Activated CD4-positive, CD25-positive, alpha-beta regulatory T cell treated with anti-CD3 and anti-CD28 coated beads, Interleukin-2, amount 50 U/mL, for 16 hours (primary cell): ENCODE data around the gene CDKL2.
A peak's percentile ranks its signal among the peaks of the same experiment; 100 is the strongest.
"Not testable (repeated sequence)": the region's sequence is repeated elsewhere in the genome, so short reads cannot be mapped to it uniquely, and the experiment has no call there.

ENCODE experiments used
- DNase-seq: peaks from one replicate; pipeline ENCODE4 v3.0.0-alpha.2; 2020; ENCODE audit warnings: low read depth, low spot score

The CDKL2 gene

DNA sequence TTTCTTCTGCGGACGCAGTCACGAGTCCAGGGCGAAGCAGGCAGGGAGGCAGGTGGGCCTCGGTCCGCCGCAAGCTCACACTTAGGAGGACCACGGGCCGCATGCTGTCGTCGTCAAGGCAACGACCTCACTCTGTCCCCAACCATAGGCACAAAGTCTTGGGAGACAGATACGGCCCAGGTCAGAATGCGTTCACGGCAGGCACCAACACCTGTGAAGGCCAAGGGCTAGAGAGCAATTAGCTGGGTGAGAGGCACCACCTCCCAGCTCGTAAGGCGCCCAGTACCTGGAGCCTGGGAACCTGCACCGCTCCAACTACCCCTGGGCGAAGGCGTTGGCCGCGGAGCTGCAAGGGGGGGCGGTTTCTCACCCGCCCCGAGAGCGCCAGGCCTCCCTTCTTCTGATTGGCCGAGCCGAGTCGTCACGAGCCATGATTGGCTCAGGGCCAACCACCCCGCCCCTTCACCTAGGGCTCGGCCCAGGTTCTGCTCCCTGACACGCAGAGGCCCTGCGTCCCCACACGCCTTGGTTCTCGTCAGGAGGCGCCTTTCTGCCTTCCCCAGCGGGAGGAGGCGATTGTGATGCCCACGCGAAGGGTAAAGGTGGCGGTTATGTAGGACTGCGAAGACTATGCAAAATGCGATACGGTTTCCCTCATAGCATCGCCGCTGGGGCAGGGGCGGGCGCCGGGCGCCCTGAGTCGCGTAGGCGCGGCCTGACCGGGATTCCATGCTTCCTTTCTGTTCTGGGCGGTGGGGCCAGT is at the start of gene CDKL2:
Gene CDKL2, minus strand, starts transcription at position 355 of the 763 bp plus-strand sequence. CDS start 4,540 bp downstream, outside the sequence.
- DNase-seq = peak; percentile 85

DNA sequence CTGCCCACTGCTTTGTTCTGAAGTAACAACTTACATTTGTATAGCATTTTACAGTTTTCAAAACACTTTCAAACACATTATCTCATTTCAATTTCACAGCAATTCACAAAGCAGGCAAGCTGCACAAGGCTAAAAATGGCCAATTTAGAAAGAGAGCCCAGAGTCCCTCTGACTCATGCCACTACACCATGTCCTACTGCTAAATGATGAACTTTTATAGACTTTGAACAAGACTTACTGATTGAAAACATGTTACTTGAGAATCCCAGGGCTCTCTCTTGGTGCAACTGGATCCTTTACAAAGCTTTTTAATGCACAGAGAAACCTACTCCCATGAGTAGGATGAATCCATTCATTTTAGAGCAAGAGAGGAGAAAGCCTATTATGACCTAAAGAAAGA is 48.6 kb upstream of the CDKL2 start:
- no peak for DNase-seq

DNA sequence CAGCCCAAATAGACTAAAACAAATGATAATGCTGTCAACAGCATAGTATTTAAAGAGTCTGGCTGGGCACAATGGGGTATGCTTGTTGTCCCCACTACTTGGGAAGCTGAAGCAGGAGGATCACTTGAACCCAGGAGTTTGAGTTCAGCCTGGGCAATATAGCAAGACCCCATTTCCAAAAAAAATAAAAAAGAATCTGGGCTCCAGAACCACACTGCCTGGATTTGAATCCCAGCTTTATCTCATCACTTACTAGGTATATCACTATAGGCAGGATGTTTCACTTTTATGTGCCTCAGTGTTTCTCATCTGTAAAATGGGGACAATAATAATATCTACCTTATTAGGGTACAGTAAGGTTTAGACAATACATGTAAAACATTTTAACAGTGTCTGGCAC is 48.1 kb upstream of the CDKL2 start:
- no peak for DNase-seq

DNA sequence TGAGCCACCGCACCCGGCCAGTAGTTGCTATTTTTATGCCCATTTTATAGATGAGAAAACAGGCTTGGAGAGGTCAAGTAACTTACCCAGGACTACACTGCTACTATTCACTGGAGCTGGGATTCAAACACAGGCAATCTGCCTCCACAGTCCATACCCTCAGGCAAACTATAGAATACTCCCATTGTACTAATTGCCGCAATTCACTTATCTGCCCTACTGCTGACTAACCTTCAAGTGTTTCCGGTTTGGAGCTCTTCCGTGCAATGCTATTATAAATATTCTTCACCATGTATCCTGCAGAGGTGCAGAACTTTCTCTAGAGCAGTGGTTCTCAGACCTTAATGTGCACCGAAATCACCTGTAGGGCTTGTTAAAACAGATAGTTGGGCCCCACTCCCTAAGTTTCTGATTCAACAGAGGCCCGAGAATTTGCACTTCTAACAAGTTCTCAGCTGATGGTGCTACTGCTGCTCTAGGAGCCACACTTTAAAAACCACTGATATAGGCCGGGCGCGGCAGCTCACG is 44.7 kb upstream of the CDKL2 start:
- no peak for DNase-seq

DNA sequence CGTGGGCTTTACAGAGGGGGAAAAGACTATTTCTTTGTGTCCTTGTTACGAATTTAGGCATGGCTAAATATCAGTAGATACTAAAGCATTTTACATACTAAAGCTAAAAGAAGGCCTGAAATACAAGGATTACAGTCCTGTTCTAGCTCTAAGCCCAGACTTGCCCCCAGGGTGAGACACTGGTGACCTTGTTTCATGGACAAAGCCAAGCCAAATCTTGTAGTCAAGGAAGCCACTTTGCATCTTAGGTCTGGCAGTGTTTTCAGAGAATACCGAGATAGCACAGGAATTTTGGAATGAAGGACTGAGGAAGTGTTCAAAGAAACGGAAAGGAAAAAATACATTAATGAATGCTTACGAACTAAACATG is 43.6 kb upstream of the CDKL2 start:
- DNase-seq = no peak

DNA sequence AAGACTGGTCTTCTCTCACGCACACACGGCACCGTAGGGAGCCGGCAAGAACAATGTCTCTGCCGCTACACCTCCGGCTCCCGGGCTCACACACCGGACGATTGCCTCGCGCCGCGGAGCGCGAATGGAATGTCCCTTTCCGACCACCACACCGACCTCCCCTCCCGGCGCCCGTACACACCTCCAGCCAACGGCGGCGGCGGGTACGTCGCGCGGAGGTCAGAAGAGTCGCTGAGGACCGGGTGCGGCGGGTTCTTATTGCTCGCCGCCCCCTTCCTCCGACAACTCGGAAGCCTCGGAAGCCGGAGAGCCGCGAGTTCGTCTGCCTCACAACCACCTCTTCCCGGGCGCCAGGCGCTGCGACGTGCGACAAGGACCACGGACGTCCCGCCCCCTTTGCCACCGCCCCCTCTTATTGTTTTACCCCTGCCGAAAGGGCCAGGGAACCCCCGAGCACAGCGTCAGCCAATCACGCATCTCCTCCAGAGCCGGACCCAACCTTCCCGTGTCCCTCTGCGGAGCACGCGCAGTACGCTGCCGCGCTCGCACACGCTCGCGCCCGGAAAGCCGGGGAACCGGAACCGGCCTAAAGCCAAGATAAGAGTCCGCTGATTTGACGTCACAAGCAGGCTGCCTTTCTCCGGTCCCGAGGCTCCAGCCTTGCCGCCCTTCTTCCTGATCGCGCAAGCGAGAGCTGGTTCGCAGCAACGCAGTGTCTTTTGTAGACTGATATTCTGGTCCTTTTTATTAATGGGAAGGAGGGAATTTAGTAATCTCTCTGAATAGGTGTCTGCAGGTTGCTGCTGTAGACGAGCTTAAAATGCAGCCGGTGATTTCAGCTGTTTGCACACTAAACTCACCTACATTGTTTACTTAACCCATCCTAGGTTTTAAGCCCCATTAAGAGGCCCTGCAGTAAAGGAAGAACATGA is 43.0 kb upstream of the CDKL2 start, which contains the start of gene G3BP2:
Gene G3BP2, minus strand, starts transcription at position 385 of the 932 bp plus-strand sequence. CDS start 11,386 bp downstream, outside the sequence.
- DNase-seq = peak; percentile 95

DNA sequence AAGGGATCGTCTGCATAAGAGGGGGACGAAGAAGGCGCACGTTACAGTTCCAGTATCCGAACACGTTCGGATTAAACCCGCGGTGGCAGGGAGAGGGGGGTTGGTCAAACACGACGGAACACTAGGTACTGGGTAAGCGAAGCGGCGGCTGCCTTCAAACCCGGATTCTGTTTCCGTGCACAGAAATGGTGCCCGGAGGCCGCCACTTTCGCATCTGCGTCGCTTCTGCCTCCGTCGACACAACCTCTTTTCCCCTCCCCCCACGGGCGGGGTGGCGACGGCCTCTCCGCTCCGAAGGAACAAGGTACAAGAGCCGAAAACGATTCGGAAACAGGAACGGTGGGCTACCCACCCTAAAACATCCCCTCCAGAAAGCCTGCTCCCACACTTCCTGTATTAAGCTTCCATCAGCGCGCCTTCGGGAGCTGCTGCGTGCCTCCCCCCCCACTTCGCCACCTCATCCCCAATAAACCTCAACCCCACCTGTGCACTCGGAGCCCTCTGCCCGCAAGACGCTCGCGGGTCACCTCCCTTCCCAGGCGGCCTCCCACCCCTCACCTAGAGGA is 42.2 kb upstream of the CDKL2 start:
- DNase-seq = peak; percentile 62

DNA sequence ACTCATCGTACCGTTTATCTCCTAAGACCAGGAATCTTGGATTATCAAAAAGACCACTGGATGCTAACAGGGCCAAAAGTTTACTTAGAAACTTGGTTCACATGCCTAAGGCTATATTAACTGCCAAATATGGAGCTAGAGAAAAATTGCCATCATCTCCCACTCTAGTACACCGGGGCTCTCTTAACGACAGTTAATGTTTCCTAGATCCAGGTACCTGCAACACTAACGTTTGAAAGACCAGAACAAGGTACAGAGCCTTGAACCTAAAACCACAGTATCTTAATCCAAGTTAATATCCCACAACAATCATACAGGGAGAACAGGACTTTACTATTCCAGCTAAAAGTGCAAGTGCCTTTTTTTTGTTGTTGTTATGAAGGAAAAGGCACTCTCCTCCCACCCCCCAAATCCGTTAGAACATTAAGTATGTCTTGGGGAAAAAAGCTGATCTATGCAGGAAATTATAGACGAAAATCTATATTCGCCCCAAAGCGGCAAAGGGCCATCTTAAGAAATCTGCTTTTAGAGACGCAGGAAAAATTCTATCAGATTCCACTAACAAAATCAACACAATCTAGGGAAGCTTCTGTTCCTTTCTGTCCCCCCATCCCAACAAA is 41.6 kb upstream of the CDKL2 start:
- DNase-seq = no peak

DNA sequence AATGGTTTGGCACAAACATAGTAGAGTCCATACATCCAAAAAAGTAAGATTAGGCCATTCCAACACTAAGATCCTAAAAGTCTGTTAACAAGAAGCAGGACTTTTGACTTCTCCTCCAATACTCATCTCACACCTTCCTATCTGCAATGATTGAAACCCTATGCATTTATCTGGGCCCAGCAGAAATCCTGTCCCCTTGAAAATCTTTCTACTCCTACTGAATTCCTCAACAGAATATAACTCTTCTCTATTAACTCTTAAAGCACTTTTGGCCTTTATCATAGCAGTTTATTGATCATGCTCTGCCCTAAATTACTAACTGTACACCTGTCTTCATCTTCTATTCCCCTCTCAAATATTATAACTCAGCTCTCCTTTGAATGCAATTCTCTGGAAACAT is 38.3 kb upstream of the CDKL2 start:
- no peak for DNase-seq

DNA sequence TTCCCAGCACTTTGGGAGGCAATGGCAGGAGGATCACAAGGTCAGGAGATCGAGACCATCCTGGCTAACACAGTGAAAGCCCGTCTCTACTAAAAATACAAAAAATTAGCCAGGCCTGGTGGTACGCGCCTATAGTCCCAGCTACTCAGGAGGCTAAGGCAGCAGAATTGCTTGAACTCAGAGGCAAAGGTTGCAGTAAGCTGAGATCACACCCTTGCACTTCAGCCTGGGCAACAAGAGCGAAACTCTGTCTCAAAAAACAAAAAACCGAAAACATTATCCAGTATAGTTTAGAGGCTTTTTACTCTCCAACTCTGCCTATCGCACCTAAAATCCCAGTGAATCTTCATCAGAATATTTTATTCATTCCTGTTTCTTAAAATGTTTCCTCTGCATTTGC is 37.3 kb upstream of the CDKL2 start:
- not testable (repeated sequence) for DNase-seq

DNA sequence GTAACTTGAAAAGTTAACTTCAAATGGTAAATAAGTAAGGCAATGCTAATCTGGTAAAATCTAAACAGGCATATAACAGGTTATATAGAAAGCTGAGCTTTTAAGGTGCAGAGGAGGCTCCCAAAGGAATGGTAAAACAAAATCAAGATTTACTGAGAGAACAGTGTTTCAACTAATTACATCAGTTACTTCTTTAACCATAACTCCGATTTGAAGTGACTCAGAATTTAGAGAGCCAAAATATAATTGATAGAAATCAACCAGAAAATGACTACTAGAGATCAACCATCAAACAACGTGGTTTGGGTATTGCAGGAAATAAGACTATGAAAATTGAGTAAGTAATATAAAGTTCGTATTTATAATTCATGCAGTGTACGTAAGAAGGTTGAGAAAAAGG is 36.0 kb upstream of the CDKL2 start:
- no peak for DNase-seq

DNA sequence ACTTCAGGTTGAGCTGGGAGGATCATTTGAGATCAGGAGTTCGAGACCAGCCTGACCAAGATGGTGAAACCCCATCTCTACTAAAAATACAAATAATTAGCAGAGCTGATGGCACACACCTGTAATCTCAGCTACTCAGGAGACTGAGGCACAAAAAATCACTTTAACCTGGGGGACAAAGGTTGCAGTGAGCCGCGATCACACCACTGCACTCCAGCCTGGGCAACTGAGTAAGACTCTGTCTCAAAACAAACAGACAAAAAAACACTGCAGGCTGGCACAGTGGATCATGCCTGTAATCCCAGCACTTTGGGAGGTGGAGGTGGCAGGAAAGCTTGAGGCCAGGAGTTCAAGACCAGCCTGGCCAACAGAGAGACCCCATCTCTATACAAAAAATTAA is 34.3 kb upstream of the CDKL2 start:
- DNase-seq = not testable (repeated sequence)

DNA sequence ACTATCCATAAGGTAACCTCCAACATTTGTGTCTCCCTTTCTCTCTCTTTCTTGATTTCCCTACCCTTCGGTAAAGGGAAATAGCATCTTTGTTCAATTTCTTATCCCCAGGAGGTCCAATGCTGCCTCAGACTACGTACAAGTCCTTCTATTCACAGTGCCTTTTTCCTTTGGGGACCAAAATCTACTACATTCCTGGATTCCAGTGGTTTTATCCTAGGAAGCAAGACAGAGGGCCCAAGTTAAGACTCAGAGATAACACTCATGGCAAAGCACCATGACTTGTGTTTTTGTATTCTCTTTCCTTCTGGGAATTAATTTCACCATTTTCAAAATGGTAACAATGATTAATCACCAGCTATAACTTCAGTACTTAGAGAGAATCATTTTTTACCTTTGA is 32.3 kb upstream of the CDKL2 start:
- DNase-seq = no peak

DNA sequence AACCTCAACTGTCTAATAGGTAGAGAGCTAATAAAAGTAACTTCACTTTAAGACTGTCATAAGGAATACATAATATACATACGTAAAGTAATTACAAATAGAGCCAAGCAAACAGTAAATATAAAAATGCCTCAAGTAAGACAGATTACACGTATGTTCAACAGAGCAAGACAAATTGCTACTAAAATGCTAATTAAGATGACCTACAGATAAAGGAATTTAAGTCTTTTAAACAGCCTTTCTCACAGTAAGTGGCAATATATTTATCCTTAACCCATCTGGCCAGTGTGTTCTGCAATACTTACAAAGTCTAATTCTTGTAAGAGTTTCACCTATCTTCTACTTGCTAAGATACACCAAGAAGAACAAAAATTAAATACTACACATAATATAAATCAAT is 30.2 kb upstream of the CDKL2 start:
- no peak for DNase-seq

DNA sequence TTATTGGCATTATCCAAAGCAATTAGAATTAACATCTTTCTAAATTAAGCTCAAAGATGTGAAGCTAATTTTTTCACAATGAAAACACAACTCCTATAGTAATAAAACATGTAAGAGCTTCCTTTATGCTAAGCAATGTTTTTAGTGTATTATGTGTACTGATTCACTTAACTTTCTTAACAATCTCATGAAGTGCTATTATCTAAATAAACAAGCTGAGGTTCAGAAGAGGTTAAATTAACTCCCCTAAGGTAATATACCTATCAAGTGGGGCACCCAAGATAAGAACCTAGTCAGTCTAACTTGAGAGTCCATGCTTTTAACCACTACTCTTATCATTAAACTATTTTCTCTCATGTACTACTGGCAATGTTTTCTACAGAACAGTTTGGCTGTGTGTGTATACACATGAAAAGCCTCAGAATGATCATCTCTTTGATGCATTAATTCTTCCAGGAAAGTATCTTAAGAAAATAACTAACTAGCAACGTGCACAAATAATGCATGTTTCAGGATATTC is 29.2 kb upstream of the CDKL2 start:
- DNase-seq = no peak

DNA sequence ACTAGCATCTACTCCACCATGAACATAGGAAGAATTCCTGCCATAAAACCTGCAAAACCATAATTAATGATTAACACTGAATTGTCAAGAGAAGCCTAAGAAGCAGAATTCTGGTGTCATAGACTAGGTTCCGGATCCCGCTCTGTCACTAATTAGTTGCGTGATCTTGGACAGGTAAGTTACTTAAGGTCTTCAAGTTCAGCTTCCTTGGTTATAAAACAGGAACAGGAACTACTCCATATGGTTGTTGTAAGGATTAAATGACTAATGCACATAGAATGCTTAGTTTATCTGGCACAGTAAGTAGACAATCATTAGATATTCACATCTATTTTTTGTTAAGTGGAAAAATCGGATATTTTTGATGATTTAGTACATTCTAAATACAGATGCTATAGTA is 28.5 kb upstream of the CDKL2 start:
- DNase-seq = no peak

DNA sequence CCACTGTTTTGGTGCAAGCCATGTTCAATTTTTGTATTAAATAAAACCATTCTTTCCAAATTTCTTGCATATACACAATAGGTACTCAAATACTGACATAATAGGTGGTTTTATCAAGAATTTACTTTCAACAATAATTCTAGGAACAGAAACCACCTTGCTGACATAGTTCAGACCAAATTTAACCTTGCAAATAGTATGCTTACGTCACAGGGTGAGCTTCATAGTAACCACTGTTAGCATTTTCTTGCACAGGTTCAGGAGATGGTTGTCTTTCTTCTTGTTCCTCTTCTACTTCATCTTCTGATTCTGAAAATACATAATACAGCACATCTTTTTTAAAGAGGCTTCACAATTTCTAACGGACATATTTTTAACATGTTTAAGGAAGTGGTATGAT is 25.2 kb upstream of the CDKL2 start:
- DNase-seq = no peak

DNA sequence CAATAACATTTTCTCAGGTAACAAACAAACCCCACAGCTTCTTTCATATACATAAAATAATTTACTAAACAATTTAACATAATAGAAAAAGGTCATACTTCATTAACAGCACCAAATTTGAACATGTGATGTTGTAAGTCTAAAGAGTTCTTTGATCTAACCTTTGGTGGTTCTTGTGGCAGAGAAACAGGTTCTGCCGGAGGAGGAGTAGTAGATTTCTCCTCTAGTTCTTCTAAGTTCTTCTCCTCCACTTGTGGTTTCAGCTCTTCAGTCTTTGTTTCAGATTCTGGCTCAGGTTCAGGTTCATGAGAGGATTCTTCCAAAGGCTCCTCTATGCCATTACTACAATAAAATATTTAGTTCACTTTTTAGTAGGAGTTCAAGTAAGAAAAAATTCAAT is 24.6 kb upstream of the CDKL2 start:
- DNase-seq = no peak

DNA sequence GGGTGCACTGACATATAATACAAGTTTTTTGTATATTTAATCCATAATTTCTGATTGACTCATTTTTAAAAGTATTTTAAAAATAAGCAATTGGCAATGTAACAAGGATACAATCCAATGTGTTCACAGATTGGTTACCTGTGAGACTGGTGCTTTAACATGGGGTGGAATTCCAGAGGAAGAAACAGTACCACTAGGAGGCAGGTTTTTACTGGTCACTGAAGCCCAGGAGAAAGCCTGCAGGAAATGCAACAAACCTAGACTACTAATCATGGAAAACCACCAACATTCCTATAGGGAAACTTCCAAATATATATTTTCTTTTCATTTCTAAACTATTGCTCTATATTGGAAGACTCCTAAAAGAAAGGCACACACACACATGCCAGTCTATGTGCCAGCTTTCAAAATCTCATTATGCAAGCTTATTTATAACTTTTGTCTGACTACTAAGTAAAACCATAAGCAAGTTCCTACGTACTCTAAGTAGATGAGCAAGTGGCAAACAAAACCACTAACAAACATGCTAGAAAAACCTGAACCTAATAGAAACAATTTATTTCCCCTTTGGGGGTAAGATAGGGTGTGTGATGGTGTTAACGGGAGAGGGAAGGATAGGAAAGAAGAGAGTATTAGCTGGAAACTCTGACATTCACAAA is 23.6 kb upstream of the CDKL2 start:
- no peak for DNase-seq

DNA sequence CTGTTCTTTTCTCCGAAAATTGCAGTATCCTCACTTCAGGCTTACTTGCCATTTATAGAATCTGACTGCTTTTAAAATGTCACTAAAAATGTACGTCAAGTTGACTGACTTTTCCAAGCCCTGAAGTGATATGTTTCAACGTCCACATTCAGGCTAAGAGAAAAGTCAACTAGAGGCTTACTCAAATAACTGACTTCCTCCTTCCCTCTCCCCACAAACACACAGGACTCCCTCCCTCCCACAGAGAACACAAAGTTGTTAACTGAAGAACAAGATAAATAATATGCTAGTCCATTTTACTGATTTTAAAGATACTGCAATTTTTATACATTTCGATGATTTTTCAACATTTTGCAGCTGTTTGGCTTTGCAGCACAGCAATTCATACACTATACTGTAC is 13.8 kb upstream of the CDKL2 start:
- no peak for DNase-seq

DNA sequence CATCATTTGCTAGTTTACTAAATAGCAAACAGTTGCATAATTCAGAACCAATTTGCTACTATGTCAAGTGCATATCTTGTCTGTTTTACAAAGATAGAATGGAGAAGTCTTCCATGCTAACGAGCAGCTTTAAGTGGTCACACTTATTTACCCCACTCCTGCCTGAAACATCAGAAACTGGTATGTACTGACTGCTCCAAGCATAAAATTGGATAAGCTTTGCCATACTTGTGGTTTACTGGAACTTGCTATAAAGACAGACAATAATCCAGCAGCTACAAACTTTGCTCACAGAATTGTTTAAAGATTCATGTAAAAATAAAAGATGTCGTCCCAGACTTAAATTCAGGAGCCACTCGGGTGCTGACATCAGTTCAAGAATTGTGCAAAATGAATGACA is 13.3 kb upstream of the CDKL2 start:
- DNase-seq = no peak
